GM23338 (cell line): ENCODE data around the gene ASB5. TPM values are rescaled to one million over a fixed set of nuclear protein-coding genes. Genes with fewer than 3 reads are reported as not detected.

Source experiments
- ATAC-seq: fragments of 200-7000 bp; cut with Tn5 transposase; 3 replicates; pipeline ENCODE4 v1.9.1; 2020
- DNase-seq: peaks from one replicate; pipeline ENCODE4 v3.0.0-alpha.2; 2015; ENCODE audit warnings: low spot score
- H2AFZ ChIP-seq: fragments of 200-600 bp; sonication (generic); 2 replicates; pipeline ENCODE4 v1.8.0; 2016; ENCODE audit warnings: antibody characterized with exemption, mild to moderate bottlenecking, moderate library complexity
- H3F3A ChIP-seq: fragments of 200-600 bp; sonication (generic); replicated peaks from 2 replicates; pipeline ENCODE4 v1.8.0; 2017; ENCODE audit warnings: antibody characterized with exemption, mixed run types, low read depth
- H3K27ac ChIP-seq: fragments of 200-600 bp; sonication (generic); 2 replicates; pipeline ENCODE4 v1.6.1; 2016; ENCODE audit warnings: low read depth
- H3K27me3 ChIP-seq: fragments of 200-600 bp; sonication (generic); 2 replicates; pipeline ENCODE4 v1.8.0; 2016; ENCODE audit warnings: mild to moderate bottlenecking, mixed run types, moderate library complexity; ENCODE audit not compliant: insufficient read depth
- H3K36me3 ChIP-seq: fragments of 200-600 bp; sonication (generic); 2 replicates; pipeline ENCODE4 v1.8.0; 2016; ENCODE audit warnings: mild to moderate bottlenecking; ENCODE audit not compliant: insufficient read depth
- H3K4me1 ChIP-seq: fragments of 200-600 bp; sonication (generic); 2 replicates; pipeline ENCODE4 v1.8.0; 2016; ENCODE audit warnings: mild to moderate bottlenecking, moderate library complexity; ENCODE audit not compliant: insufficient read depth
- H3K4me2 ChIP-seq: fragments of 200-600 bp; sonication (generic); 2 replicates; pipeline ENCODE4 v1.7.1; 2017; ENCODE audit warnings: mixed run types
- H3K4me3 ChIP-seq: fragments of 200-600 bp; sonication (generic); 2 replicates; pipeline ENCODE4 v1.6.1; 2016; ENCODE audit warnings: mixed run types
- H3K79me2 ChIP-seq: fragments of 200-600 bp; sonication (generic); replicated peaks from 2 replicates; pipeline ENCODE4 v1.8.0; 2017; ENCODE audit warnings: mild to moderate bottlenecking; ENCODE audit not compliant: insufficient read depth
- H3K9me2 ChIP-seq: fragments of 200-600 bp; sonication (generic); 2 replicates; pipeline ENCODE4 v1.8.0; 2017; ENCODE audit not compliant: insufficient read depth
- H4K20me1 ChIP-seq: fragments of 200-600 bp; sonication (generic); replicated peaks from 2 replicates; pipeline ENCODE4 v1.8.0; 2017; ENCODE audit warnings: mild to moderate bottlenecking; ENCODE audit not compliant: insufficient read depth
- H3K27ac Mint-ChIP-seq: 2 replicates; pipeline ENCODE4 v1.8.0; 2020; ENCODE audit warnings: inconsistent platforms, mild to moderate bottlenecking, moderate library complexity, mixed read lengths
- H3K27me3 Mint-ChIP-seq: 3 replicates; pipeline ENCODE4 v1.8.0; 2022; ENCODE audit warnings: low read depth, mild to moderate bottlenecking, moderate library complexity, mixed read lengths, inconsistent platforms; ENCODE audit not compliant: insufficient read depth, poor library complexity
- H3K36me3 Mint-ChIP-seq: 3 replicates; pipeline ENCODE4 v1.8.0; 2021; ENCODE audit warnings: low read depth, mild to moderate bottlenecking, inconsistent platforms, moderate library complexity, mixed read lengths
- H3K4me1 Mint-ChIP-seq: 3 replicates; pipeline ENCODE4 v1.8.0; 2020; ENCODE audit warnings: mild to moderate bottlenecking, inconsistent platforms, mixed read lengths
- H3K4me3 Mint-ChIP-seq: 3 replicates; pipeline ENCODE4 v1.8.0; 2021; ENCODE audit warnings: moderate library complexity, mild to moderate bottlenecking, inconsistent platforms, mixed read lengths
- H3K9me3 Mint-ChIP-seq: 3 replicates; pipeline ENCODE4 v1.8.0; 2020; ENCODE audit warnings: moderate library complexity, mild to moderate bottlenecking, inconsistent platforms, mixed read lengths
- CREB1 ChIP-seq: fragments of 250-450 bp; sonication (Bioruptor Pico); IDR thresholded peaks from 2 replicates; pipeline ENCODE4 v1.5.0; 2020; ENCODE audit warnings: low read depth, mild to moderate bottlenecking, moderate library complexity
- EZH2 ChIP-seq: fragments of 200-600 bp; sonication (generic); IDR thresholded peaks from one replicate; pipeline ENCODE4 v1.8.0; 2017; ENCODE audit warnings: antibody characterized with exemption, mild to moderate bottlenecking, low read depth; ENCODE audit not compliant: unreplicated experiment
- EZH2phosphoT487 ChIP-seq: fragments of 200-600 bp; sonication (generic); IDR thresholded peaks from one replicate; pipeline ENCODE4 v1.8.1; 2018; ENCODE audit warnings: antibody characterized with exemption; ENCODE audit not compliant: unreplicated experiment
- NANOG ChIP-seq: IDR thresholded peaks from 2 replicates; pipeline ENCODE4 v1.6.1; 2016; ENCODE audit warnings: antibody characterized with exemption, borderline replicate concordance
- POLR2AphosphoS5 ChIP-seq: IDR thresholded peaks from 2 replicates; pipeline ENCODE4 v1.6.1; 2016; ENCODE audit warnings: antibody characterized with exemption, low read depth
- STAT1 ChIP-seq: IDR thresholded peaks from one replicate; pipeline ENCODE4 v1.6.1; 2016; ENCODE audit warnings: antibody characterized with exemption; ENCODE audit not compliant: unreplicated experiment
- ZNF114 ChIP-seq: fragments of 250-450 bp; sonication (Bioruptor Pico); IDR thresholded peaks from 2 replicates; pipeline ENCODE4 v1.5.0; 2020; ENCODE audit warnings: mild to moderate bottlenecking, moderate library complexity
- polyA plus RNA-seq: library from polyadenylated mRNA; unstranded; fragments of >200 nt; fragmentation: Nextera tagmentation; extraction: Ambion mirVana; gene quantifications from 2 replicates; pipeline ENCODE4 v1.2.1, GENCODE V29; 2016
- total RNA-seq: library from RNA; depleted of rRNA; stranded (reverse); fragments of >200 nt; shearing (Covaris generic); gene quantifications from 2 replicates; pipeline ENCODE4 v1.2.3, GENCODE V29; 2014
- TF ChIP-seq, protein P1 (sequence below): IDR thresholded peaks from 2 replicates; pipeline ENCODE4 v1.6.1; 2016; ENCODE audit warnings: antibody characterized with exemption
- TF ChIP-seq, protein P2 (sequence below), 2 experiments: fragments of 200-600 bp in 1 of 2; sonication (generic) in 1 of 2; conservative IDR thresholded peaks; 2 replicates each; pipeline versions ENCODE4 v1.5.1 to v1.6.1; 2016 to 2017; ENCODE audit warnings: antibody characterized with exemption in 2 of 2, low read depth in 2 of 2, mild to moderate bottlenecking in 2 of 2, moderate library complexity in 1 of 2
- TF ChIP-seq, protein P3 (sequence below): fragments of 250-450 bp; sonication (Bioruptor Pico); IDR thresholded peaks from 2 replicates; pipeline ENCODE4 v1.5.0; 2020; ENCODE audit warnings: mild to moderate bottlenecking, moderate library complexity

ASB5 gene
- total and polyA plus RNA-seq, 2 experiments from 2014 or later, result not detected

DNA sequence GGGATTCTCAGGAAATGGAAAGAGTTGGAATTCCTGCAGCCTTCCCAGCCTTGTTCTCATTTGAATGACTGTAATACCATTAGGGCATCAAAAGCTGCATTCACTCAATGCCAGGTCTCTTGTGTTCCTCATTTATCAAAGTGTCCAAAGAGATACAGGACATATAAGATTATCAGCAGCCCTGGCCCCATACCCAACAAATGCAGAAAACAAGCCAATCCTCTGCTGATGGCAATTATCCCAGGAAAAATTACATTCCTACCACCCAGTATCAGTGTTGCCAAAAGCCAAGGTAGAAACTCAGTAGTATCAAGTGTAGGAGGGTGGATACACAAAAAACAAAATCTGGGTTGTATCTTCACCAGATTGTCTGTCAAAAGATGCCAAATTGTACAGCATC is 18.5 kb upstream of the ASB5 start:
- no peaks in the 10 kb centered on the region for H3K27me3 ChIP-seq
- no peaks in the 10 kb centered on the region for H3K79me2 ChIP-seq
- TF ChIP-seq, protein P1, sequence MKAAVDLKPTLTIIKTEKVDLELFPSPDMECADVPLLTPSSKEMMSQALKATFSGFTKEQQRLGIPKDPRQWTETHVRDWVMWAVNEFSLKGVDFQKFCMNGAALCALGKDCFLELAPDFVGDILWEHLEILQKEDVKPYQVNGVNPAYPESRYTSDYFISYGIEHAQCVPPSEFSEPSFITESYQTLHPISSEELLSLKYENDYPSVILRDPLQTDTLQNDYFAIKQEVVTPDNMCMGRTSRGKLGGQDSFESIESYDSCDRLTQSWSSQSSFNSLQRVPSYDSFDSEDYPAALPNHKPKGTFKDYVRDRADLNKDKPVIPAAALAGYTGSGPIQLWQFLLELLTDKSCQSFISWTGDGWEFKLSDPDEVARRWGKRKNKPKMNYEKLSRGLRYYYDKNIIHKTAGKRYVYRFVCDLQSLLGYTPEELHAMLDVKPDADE, result no peak
- TF ChIP-seq STAT1 (no peak), ZNF114 (CRISPR knock-in tag) (no peak), EZH2phosphoT487 (no peak), EZH2 (no peak), CREB1 (no peak), POLR2AphosphoS5 (no peak), NANOG (no peak)
- TF ChIP-seq, protein P2, sequence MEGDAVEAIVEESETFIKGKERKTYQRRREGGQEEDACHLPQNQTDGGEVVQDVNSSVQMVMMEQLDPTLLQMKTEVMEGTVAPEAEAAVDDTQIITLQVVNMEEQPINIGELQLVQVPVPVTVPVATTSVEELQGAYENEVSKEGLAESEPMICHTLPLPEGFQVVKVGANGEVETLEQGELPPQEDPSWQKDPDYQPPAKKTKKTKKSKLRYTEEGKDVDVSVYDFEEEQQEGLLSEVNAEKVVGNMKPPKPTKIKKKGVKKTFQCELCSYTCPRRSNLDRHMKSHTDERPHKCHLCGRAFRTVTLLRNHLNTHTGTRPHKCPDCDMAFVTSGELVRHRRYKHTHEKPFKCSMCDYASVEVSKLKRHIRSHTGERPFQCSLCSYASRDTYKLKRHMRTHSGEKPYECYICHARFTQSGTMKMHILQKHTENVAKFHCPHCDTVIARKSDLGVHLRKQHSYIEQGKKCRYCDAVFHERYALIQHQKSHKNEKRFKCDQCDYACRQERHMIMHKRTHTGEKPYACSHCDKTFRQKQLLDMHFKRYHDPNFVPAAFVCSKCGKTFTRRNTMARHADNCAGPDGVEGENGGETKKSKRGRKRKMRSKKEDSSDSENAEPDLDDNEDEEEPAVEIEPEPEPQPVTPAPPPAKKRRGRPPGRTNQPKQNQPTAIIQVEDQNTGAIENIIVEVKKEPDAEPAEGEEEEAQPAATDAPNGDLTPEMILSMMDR (conservative IDR thresholded peaks at IDR 0.05; ENCODE audit: low read depth in 2 of 2), result no peak
- TF ChIP-seq, protein P3, sequence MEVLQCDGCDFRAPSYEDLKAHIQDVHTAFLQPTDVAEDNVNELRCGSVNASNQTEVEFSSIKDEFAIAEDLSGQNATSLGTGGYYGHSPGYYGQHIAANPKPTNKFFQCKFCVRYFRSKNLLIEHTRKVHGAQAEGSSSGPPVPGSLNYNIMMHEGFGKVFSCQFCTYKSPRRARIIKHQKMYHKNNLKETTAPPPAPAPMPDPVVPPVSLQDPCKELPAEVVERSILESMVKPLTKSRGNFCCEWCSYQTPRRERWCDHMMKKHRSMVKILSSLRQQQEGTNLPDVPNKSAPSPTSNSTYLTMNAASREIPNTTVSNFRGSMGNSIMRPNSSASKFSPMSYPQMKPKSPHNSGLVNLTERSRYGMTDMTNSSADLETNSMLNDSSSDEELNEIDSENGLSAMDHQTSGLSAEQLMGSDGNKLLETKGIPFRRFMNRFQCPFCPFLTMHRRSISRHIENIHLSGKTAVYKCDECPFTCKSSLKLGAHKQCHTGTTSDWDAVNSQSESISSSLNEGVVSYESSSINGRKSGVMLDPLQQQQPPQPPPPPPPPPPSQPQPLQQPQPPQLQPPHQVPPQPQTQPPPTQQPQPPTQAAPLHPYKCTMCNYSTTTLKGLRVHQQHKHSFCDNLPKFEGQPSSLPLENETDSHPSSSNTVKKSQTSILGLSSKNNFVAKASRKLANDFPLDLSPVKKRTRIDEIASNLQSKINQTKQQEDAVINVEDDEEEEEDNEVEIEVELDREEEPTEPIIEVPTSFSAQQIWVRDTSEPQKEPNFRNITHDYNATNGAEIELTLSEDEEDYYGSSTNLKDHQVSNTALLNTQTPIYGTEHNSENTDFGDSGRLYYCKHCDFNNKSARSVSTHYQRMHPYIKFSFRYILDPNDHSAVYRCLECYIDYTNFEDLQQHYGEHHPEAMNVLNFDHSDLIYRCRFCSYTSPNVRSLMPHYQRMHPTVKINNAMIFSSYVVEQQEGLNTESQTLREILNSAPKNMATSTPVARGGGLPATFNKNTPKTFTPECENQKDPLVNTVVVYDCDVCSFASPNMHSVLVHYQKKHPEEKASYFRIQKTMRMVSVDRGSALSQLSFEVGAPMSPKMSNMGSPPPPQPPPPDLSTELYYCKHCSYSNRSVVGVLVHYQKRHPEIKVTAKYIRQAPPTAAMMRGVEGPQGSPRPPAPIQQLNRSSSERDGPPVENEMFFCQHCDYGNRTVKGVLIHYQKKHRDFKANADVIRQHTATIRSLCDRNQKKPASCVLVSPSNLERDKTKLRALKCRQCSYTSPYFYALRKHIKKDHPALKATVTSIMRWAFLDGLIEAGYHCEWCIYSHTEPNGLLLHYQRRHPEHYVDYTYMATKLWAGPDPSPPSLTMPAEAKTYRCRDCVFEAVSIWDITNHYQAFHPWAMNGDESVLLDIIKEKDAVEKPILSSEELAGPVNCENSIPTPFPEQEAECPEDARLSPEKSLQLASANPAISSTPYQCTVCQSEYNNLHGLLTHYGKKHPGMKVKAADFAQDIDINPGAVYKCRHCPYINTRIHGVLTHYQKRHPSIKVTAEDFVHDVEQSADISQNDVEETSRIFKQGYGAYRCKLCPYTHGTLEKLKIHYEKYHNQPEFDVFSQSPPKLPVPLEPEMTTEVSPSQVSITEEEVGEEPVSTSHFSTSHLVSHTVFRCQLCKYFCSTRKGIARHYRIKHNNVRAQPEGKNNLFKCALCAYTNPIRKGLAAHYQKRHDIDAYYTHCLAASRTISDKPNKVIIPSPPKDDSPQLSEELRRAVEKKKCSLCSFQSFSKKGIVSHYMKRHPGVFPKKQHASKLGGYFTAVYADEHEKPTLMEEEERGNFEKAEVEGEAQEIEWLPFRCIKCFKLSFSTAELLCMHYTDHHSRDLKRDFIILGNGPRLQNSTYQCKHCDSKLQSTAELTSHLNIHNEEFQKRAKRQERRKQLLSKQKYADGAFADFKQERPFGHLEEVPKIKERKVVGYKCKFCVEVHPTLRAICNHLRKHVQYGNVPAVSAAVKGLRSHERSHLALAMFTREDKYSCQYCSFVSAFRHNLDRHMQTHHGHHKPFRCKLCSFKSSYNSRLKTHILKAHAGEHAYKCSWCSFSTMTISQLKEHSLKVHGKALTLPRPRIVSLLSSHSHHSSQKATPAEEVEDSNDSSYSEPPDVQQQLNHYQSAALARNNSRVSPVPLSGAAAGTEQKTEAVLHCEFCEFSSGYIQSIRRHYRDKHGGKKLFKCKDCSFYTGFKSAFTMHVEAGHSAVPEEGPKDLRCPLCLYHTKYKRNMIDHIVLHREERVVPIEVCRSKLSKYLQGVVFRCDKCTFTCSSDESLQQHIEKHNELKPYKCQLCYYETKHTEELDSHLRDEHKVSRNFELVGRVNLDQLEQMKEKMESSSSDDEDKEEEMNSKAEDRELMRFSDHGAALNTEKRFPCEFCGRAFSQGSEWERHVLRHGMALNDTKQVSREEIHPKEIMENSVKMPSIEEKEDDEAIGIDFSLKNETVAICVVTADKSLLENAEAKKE (CRISPR knock-in tag), result no peak
- no peak for DNase-seq
- Mint-ChIP-seq H3K4me1 (peaks cover 5% of the 10 kb centered on the region; the same call in 2 of the 3 replicates), H3K9me3 (no peaks in the 10 kb centered on the region; the same call in 2 of the 3 replicates), H3K27me3 (no peaks in the 10 kb centered on the region), H3K27ac (no peak overlapping the region), H3K4me3 (no peak overlapping the region), H3K36me3 (no peaks in the 10 kb centered on the region)
- no peaks in the 10 kb centered on the region for H3K4me1 ChIP-seq
- H3K27ac ChIP-seq, result no peak overlapping the region
- no peak overlapping the region for H3K4me2 ChIP-seq
- H3F3A ChIP-seq, result no peaks in the 10 kb centered on the region
- H2AFZ ChIP-seq, result no peak overlapping the region; the same call in 1 of the 2 replicates
- H3K9me2 ChIP-seq, result no peaks in the 10 kb centered on the region
- ATAC-seq, result no peak
- no peaks in the 10 kb centered on the region for H4K20me1 ChIP-seq
- no peak overlapping the region for H3K4me3 ChIP-seq
- H3K36me3 ChIP-seq, result no peaks in the 10 kb centered on the region
